ENCODE data around the gene DDHD1.
"Not testable (repeated sequence)": the region's sequence is repeated elsewhere in the genome, so short reads cannot be mapped to it uniquely, and the experiment has no call there.

DDHD1 gene

GRCh38 chr14:53152184-53152886, 788 bp downstream of the DDHD1 start:
- DNase-seq (ENCODE audit: low read depth) = peak; percentile 26

- peak; percentile 24 for DNase-seq (ENCODE audit: low read depth)
Observed at GRCh38 chr14:53151523-53152183, 1.5 kb downstream of the DDHD1 start.

DNA sequence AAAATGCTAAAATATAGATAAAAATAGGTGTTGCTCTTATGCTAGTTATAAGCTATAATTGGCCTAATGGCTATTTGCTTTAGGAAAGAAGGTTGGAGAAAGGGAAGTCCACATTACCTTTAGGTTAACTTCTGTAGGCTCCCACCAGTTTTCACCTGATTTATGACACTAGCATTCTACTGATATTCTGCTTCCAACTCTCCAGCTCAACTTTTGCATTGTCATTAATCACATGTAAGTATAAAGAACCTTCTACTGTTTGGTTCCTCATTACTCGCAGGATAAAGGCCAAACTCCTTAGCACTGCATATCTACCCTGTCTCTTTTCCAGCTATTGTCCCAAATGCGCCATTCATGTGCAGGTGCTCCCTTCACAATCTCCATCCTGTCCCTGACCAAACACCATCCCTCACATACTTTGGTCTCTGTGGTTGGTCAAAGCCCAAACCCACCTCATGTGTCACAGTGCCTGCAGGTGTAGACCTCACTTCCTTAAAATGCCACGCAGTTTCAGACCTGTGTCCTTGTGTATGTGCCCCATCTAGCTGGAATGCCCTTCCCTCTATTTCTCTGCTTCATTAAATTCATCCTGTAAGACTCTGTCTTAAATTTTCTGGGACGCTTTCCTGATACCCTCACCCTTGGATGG, 3.3 kb downstream of the DDHD1 start:
- DNase-seq (ENCODE audit: low read depth) = no peak

DNA sequence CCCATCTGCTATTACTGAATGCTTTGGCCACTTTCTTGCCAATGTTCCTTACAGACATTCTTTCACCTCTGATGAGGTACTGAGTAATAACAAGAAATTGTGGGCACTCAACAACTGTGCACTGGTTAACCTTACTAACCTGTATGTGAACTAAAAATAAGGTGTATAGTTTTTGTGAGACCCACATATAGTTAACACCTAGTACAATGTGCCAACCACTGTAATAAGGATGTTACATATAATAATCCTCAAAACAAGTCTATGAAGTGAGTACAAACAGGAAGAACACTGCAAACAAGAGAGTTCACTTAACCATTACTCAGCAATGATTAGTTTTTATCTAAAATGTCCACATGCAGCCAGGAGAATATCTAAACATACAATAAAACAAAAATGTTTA, 4.5 kb downstream of the DDHD1 start:
- DNase-seq (ENCODE audit: low read depth) = no peak

DNA sequence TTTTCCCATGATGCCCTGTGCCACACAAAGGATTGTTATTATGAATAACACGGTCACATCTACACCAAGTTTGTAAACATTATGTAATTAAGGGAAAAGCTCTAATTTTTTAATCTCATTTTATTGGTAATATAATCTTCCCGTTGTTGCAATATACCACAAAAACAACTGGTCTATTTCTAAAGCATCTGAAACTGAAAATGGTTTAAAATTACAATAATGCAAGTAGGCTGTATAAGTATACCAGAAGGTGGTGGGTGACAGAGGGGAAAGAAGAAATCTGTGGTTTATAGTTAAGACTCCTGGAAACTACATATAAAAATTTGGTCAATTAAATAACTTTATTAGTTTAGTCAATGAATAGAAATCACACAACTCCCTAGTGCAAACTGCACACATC, 5.2 kb downstream of the DDHD1 start:
- no peak for DNase-seq (ENCODE audit: low read depth)

GRCh38 chr14:53147208-53147607, 5.9 kb downstream of the DDHD1 start:
- no peak for DNase-seq (ENCODE audit: low read depth)

- no peak for DNase-seq (ENCODE audit: low read depth)
Observed at GRCh38 chr14:53146739-53147138, 6.4 kb downstream of the DDHD1 start.

- DNase-seq (ENCODE audit: low read depth) = no peak
Observed at GRCh38 chr14:53144244-53144643, 8.9 kb downstream of the DDHD1 start.

GRCh38 chr14:53140585-53140984, 12.5 kb downstream of the DDHD1 start:
- DNase-seq (ENCODE audit: low read depth) = no peak

DNA sequence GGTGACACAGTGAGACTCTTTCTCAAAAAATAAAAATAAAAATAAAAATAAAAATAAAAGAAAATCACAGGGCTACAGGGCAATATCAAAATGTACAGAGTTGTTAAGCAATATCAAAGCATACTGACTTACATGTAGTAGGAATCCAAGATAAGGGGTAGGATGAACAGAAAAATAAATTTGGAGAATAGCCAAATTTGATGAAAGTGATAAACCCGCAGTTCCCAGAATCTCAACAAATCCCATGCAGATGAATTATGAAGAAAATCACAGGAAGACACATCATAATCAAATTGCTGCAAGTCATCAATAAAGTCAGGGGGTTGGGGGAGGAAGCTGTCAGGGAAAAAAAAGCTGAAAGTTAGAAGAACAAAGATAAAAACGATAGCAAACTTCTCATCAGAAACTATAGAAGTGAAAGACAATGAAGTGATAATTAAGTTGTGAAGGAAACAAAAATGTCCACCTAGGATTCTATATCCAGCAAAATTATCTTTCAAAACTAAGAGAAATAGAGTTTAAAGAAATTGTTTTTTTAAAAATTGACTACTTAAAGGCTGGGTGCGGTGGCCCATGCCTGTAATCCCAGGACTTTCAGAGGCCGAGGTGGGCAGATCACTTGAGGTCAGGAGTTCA, 15.4 kb downstream of the DDHD1 start:
- no peak for DNase-seq (ENCODE audit: low read depth)

- DNase-seq (ENCODE audit: low read depth) = not testable (repeated sequence)
Observed at GRCh38 chr14:53130491-53130890, 22.6 kb downstream of the DDHD1 start.

DNA sequence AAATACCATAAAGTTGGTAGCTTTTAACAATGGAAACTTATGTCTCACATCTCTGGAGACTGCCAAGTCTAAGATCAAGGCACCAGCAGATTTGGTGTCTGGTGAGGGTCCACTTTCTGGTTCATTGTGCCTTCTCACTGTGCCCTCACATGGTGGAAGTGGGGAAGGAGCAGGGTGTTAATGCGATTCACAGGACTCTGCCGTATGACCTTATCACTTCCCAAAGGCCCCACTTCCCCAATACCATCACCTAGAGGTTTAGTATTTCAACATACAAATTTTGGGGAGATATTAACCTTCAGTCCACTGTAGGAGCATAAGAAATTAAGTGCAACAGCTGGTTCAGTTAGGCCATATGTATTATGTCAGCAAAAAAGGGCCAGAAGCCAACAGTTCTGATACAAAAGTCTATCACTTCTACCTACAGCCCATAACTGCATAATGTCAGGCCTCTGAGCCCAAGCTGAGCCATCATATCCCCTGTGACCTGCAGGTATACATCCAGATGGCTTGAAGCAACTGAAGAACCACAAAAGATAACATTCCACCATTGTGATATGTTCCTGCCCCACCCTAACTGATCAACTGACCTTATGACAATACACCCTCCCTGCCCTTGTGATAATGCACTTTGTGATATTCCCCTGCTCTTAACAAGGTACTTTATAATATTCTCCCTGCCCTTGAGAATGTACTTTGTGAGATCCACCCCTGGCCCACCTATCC, 24.7 kb downstream of the DDHD1 start:
- DNase-seq (ENCODE audit: low read depth) = no peak

DNA sequence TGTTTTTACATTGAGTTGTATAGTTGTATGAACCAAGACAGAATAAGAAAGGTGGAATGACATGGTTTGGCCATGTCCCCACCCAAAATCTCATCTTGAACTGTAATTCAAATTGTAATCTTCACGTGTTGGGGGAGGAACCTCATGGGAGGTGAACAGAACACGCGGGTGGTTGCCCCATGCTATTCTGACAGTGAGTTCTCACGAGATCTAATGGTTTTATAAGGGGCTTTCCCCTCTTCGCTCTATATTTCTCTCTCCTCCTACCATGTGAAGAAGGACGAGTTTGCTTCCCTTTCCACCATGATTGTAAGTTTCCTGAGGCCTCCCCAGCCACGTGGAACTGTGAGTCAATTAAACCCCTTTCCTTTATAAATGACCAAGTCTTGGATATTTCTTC, 25.3 kb downstream of the DDHD1 start:
- DNase-seq (ENCODE audit: low read depth) = no peak

- DNase-seq (ENCODE audit: low read depth) = no peak
Observed at GRCh38 chr14:53127151-53127550, 26.0 kb downstream of the DDHD1 start.

GRCh38 chr14:53126731-53127130, 26.4 kb downstream of the DDHD1 start:
- no peak for DNase-seq (ENCODE audit: low read depth)

DNA sequence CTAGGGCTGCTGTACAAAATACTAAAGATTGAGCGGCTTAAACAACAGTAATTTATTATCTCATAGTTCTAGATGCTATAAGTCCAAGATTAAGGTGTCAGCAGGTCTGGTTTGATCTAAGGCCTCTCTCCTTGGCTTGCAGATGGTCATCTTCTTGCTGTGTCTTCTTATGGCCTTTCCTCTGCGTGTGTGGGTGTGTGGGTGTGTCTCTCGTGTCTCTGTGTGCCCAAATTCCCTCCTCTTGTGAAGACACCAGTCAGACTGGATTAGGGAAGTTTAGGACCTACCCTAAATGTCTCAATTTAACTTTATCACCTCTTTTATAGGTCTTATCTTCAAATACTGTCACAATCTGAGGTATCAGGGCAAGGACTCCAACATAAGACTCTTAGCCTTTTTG, 28.3 kb downstream of the DDHD1 start:
- no peak for DNase-seq (ENCODE audit: low read depth)

DNA sequence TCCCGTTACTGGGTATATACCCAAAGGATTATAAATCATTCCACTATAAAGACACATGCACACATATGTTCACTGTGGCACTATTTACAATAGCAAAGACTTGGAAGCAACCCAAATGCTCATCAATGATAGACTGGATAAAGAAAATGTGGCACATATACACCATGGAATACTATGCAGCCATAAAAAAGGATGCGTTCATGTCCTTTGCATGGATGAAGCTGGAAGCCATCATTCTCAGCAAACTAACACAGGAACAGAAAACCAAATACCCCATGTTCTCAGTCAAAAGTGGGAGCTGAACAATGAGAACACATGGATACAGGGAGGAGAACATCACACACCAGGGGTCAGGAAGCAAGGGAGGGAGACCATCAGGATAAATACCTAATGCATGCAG, 31.7 kb downstream of the DDHD1 start:
- not testable (repeated sequence) for DNase-seq (ENCODE audit: low read depth)

DNA sequence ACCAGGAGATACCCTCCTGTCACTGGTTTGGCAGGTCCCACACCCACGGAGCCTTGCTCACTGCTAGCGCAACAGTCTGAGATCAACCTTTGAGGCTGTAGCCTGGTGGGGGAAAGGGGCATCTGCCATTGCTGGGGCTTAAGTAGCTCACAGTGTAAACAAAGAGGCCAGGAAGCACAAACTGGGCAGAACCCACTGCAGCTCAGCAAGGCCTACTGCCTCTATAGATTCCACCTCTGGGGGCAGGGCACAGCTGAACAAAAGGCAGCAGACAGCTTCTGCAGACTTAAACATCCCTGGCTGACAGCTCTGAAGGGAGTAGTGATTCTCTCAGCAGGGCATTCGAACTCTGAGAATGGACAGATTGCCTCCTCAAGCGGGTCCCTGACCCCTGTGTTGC, 35.6 kb downstream of the DDHD1 start:
- DNase-seq (ENCODE audit: low read depth) = peak; percentile 6

- DNase-seq (ENCODE audit: low read depth) = no peak
Observed at GRCh38 chr14:53113989-53114388, 39.1 kb downstream of the DDHD1 start.

GRCh38 chr14:53110096-53110495, 43.0 kb downstream of the DDHD1 start:
- no peak for DNase-seq (ENCODE audit: low read depth)

- DNase-seq (ENCODE audit: low read depth) = peak; percentile 15
Observed at GRCh38 chr14:53109105-53110041, 43.8 kb downstream of the DDHD1 start.
